IPS-NIHi11 (cell line): Measurements from ENCODE around the gene TET2.

ENCODE experiments used
- DNase-seq: peaks from one replicate; pipeline ENCODE4 v3.0.0; 2012; ENCODE audit warnings: mixed read lengths, low spot score

Gene TET2

GRCh38 chr4:105234582-105234981, 87.9 kb downstream of the TET2 start:
- DNase-seq: no peak

GRCh38 chr4:105236202-105236915, 89.7 kb downstream of the TET2 start:
- no peak for DNase-seq

- DNase-seq: no peak
Measured at GRCh38 chr4:105236916-105237311, 90.2 kb downstream of the TET2 start.

- no peak for DNase-seq
Measured at GRCh38 chr4:105240037-105240436, 93.4 kb downstream of the TET2 start.

- DNase-seq: no peak
Measured at GRCh38 chr4:105241451-105241850, 94.8 kb downstream of the TET2 start.

- no peak for DNase-seq
Measured at GRCh38 chr4:105243446-105243845, 96.8 kb downstream of the TET2 start.

- no peak for DNase-seq
Measured at GRCh38 chr4:105246712-105247111, 100.0 kb downstream of the TET2 start.

GRCh38 chr4:105248613-105249012, 101.9 kb downstream of the TET2 start:
- no peak for DNase-seq

GRCh38 chr4:105257817-105258495, 111.3 kb downstream of the TET2 start:
- DNase-seq: no peak

GRCh38 chr4:105265689-105266088, 119.0 kb downstream of the TET2 start:
- no peak for DNase-seq

- no peak for DNase-seq
Measured at GRCh38 chr4:105267280-105267679, 120.6 kb downstream of the TET2 start.

- DNase-seq: no peak
Measured at GRCh38 chr4:105272002-105272401, 125.3 kb downstream of the TET2 start.

GRCh38 chr4:105273230-105273629, 126.6 kb downstream of the TET2 start:
- DNase-seq: no peak

GRCh38 chr4:105274090-105274489, 127.4 kb downstream of the TET2 start:
- no peak for DNase-seq

GRCh38 chr4:105274504-105274903, 127.8 kb downstream of the TET2 start:
- DNase-seq: no peak

GRCh38 chr4:105276361-105277104, 129.9 kb downstream of the TET2 start:
- no peak for DNase-seq

- DNase-seq: no peak
Measured at GRCh38 chr4:105277702-105278101, 131.0 kb downstream of the TET2 start.

- DNase-seq: no peak
Measured at GRCh38 chr4:105279314-105279713, 132.6 kb downstream of the TET2 start.

- no peak for DNase-seq
Measured at GRCh38 chr4:105280338-105281123, 133.9 kb downstream of the TET2 start.

GRCh38 chr4:105281124-105281415, 134.4 kb downstream of the TET2 start:
- DNase-seq: no peak

GRCh38 chr4:105282489-105282888, 135.8 kb downstream of the TET2 start:
- no peak for DNase-seq

- DNase-seq: no peak
Measured at GRCh38 chr4:105283501-105283900, 136.8 kb downstream of the TET2 start.

GRCh38 chr4:105288121-105288520, 141.4 kb downstream of the TET2 start:
- DNase-seq: no peak
